NOMO-1 treated with DMSO at 0.1 percent for 48 hours (cell line): Measurements from ENCODE around the gene GRK5.

Experiments used
- DNase-seq: peaks from one replicate; lab custom pipeline; 2025; ENCODE audit not compliant: unreplicated experiment; lab: John Stamatoyannopoulos, UW

GRK5 gene

GRCh38 chr10:119197921-119198320 is 9.4 kb upstream of the GRK5 start:
- peak; percentile 81 for DNase-seq

- DNase-seq, result peak; percentile 42
These were observed 8.9 kb upstream of the GRK5 start for GRCh38 chr10:119198438-119198837.

DNA sequence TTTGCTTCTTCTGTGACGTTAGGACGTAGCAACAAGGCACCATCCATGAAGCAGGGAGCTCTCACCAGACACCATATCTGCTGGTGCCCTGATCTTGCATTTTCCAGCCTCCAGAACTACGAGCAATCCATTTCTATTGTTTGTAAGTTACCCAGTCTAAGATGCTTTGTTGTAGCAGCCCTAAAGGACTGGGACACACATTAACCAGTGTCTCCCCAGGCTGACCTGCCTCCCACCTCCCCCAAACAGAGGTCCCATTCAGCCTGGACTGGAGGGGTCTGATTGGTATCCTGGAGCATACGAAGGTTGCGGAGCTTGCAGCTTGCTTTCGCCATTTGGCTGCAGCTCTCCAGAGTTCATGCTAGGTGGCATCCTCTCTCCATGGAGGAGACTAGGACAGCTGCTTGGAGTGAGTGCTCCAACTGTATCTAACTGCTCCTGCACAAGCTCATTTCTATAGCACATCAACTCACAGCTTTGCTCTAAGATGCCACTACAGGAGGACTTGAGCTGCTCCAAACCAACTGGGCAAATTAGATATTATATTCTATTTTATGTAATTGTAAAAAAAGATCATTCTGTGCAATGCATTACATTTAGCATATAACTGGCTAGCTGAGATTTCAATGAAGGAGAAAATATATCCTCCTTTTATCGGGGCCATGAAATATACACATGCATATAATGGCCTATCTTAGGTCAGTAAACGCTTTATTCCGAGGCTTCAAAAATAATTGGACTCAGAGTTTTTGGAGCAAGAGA is 8.0 kb upstream of the GRK5 start:
- DNase-seq, result peak; percentile 48

DNA sequence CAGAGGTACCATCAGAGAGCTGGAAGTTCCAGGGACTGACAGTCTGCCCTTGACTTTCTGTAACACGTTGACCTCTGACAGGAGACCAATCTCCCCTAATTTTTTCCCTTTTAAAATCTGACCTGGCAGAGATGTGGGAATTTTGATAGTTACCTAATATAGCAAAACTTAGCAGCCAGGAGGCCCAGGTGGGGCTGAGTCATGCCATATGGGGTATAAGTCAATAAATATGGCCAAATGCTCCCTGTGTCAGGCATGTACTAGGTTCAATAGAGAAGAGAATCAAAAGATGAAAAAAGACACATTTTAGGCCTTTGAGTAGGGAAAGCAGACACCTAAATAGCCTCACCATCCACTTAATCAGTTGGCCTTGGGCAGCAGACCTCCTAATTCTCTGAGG is 6.1 kb upstream of the GRK5 start:
- no peak for DNase-seq

DNA sequence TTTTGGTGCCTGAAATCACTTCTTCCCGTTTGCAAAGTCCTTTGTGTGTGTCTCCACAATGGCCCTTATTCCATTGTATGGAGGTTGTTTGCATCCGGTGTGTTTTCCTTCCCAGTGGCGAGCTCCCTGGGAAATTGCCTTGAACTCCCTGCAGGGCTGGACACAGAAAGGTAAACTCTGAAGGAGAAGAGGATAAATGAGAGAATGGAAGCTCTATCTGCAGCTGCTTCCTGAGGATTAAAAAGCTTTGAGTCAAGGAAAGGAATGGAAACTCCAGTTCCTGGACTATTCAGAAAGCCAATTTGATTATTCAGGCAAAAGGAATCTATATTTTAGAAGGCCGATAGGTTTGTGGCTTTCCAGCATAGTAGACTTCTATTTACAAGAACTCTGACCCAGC is 4.4 kb upstream of the GRK5 start:
- DNase-seq, result no peak

GRCh38 chr10:119205894-119206602 is 1.3 kb upstream of the GRK5 start:
- no peak for DNase-seq

- peak; percentile 56 for DNase-seq
These were observed 587 bp upstream of the GRK5 start for GRCh38 chr10:119206603-119207365.

DNA sequence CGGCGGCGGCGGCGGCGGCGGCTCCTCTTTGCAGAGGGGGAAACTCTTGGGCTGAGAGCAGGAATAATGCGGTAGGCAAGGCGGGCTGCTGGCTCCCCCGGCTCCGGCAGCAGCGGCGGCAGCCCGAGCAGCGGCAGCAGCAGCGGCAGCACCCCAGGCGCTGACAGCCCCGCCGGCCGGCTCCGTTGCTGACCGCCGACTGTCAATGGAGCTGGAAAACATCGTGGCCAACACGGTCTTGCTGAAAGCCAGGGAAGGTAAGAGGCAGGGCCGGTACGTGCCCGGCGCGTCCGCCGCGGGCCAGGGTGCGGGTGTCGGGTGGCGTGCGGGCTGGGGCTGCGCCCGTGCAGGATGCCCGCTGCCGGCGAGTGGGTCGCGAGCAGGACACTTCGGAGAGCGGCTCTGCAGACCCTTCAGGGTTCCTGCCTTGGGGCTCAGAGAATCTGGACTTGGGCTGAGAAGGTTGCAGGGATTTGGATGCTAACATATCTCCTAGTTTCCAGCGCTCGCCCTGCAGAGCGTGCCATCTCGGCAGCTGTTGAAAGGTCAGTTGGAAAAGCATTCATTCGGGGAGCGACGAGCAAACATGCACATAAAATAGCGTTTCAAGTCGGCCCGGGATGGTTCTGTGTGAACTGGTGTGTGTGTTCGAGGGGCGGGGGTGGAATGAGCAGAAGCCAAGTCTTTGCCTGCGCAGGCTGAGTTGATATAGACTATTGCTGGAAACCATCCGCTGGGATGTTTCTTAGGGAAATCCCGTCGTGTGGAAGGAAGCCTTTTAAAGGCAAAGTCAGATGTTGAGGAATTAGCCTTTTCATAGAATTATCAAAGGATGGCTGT is 562 bp downstream of the GRK5 start:
- DNase-seq, result no peak

DNA sequence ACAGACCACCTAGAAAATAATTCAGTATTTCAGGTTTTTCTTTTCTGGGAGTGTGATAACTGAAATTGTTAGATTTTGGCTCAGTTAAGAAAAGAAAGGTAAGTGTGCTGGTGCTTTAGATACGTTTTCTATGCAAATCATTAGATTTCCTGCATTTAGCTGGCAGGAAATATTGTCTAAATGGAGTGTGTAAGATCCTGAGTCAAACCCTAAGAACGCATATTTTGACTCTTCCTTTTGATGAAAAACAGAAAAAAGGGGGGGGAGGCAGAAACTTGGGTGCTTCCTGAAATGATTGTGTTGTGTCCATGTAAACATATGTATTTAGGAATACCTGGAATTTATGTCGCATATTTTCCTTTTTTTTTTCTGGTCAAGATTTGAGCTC is 1.2 kb downstream of the GRK5 start:
- no peak for DNase-seq

- peak; percentile 8 for DNase-seq
These were observed 1.8 kb downstream of the GRK5 start for GRCh38 chr10:119209035-119209735.

DNA sequence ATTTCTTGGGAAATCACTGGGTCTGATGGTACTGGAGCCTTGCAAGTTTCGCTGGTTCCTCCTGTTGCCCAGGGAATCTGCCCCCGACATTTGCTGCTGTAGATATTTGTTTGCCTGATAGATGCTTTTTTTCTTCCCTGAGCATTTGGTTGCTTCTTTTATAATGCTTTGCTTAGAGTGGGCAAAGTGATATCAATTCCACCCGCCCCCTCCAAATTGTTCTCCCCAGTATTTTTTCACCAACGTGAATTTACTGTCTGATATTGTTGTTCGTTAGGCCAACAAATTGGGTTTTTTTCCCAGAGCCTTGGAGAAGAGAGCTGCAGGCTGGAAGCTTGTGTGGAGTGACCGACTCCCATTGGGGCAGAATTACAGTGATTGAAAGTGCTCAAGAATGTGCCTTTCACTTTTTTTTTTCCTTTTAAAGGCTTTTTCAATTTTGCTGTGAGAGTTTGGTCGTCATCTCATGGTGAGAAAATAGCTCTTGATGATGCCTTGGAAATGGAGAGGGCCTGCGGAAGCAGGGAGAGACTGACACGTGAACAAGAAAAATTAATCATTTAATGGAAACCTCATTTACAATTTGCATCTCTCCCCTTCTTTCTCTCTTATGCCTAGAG is 2.5 kb downstream of the GRK5 start:
- DNase-seq, result no peak

DNA sequence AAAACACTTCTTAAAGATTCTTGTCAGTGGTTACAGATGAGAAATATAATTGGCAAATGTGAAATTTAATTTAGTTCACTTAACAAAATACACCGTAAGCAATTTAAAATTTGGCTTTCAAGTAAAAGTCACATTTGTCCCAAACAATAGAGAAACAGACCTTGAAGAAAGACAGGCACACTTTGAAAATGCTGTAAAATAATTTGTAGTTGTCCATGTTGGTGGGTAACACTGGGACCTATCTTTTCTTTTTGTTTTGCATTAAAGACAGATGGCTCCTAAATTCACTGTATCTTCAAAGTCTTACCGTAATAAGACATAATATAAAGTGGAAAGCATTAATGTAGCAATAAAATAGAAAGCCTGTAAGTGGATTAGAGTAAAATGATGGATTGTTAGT is 3.3 kb downstream of the GRK5 start:
- DNase-seq, result no peak

DNA sequence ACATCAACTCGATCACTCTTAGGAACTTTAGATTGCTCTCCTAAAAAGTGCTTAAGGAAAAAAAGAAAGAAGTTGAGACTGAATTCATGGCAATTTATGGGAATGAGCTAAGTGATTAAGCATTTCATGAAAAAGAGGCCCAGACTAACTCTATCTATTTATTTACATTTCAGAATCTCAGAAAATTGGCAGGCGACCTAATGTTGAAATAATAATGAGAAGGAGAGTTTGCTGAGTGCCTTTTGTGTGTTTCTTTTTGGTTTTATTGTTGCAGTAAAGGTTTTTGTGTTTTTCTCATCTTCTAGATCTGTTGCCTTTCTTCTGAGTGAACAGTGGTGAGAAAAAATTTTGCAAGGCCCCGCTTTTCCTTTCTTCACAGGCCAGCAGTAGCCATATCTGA is 3.8 kb downstream of the GRK5 start:
- no peak for DNase-seq

GRCh38 chr10:119211625-119212441 is 4.5 kb downstream of the GRK5 start:
- DNase-seq, result no peak

DNA sequence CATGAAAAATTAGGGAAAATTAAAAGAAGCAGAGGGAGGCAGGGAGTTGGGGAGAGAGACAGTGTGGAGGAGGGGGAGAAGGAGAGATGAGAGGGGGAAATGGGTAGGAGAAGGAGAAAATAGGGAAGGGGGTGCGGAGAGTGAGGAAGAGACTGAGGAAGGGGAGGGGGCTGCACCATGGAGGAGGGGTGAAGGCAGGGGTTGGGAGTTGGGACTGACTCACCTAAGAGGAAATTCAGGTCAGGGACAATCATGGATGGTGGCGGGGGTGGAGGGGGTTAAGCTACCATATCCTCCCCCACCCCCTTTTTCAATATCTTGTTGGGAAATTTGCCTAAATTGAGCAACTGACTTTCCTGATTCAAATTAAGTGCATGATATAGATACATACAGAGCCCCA is 8.0 kb downstream of the GRK5 start:
- DNase-seq, result no peak

- no peak for DNase-seq
These were observed 8.8 kb downstream of the GRK5 start for GRCh38 chr10:119216127-119216526.

DNA sequence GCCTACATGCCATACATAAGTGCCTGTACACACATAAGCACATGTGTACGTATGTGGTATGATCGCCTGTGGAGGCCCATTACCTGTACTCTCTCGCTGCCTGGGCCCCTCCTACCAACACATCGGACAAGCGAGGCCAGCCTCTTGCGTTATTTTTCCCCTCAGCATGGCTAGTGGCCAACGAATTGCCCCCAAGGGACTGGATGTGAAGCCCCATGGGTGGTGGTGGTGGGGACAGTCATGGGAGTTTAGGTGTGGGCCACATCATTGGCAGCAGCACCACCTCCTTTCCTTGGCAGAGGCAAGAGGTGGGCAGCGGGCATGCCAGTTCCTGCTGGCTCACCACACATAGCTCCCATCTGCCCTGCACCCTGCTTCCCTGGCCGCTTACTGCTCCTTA is 10.0 kb downstream of the GRK5 start:
- no peak for DNase-seq

DNA sequence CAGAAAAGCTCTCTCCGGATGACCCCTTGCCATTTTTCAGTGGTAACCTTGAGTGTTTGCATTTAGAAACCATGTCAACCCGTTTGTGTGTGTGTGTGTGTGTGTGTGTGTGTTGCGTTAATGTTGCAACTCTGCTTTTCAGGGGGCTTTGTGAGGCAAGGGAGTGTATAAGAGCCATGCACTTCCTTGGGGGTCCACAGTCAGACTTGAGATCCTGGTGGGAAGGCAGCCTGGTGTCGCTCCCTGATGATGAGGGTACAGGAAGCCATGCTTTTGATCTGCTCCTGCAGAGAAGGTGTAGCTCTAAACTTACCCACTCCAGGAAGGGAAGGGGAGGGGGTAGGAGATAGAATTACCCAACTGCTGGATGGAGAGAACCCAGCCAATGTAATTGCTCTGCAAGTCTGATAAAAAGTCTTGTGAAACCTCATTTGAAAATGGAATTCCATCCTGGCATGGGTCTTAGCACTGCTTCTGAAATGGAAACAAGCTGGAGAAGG is 10.7 kb downstream of the GRK5 start:
- DNase-seq, result no peak

- DNase-seq, result no peak
These were observed 12.5 kb downstream of the GRK5 start for GRCh38 chr10:119219871-119220270.
